ENCODE results near the gene CALY. TPM values are rescaled to one million over a fixed set of nuclear protein-coding genes. Genes with fewer than 3 reads are reported as not detected.
"Not testable (repeated sequence)": the region's sequence is repeated elsewhere in the genome, so short reads cannot be mapped to it uniquely, and the experiment has no call there.

Gene CALY
- total RNA-seq, 1 donor from 2014 or later: not detected

GRCh38 chr10:133334503-133335245, 2.0 kb downstream of the CALY start:
- no peak for DNase-seq (ENCODE audit: extremely low read depth, low read depth, low spot score)

- no peak for DNase-seq (ENCODE audit: extremely low read depth, low read depth, low spot score)
Observed at GRCh38 chr10:133332936-133333699, 3.6 kb downstream of the CALY start.

- peak; percentile 45 for DNase-seq (ENCODE audit: extremely low read depth, low read depth, low spot score)
Observed at GRCh38 chr10:133329491-133330202, 7.0 kb downstream of the CALY start.

GRCh38 chr10:133328358-133329343, 8.0 kb downstream of the CALY start:
- no peak for DNase-seq (ENCODE audit: extremely low read depth, low read depth, low spot score)

- DNase-seq (ENCODE audit: extremely low read depth, low read depth, low spot score): no peak
Observed at GRCh38 chr10:133327651-133328357, 8.9 kb downstream of the CALY start.

- DNase-seq (ENCODE audit: extremely low read depth, low read depth, low spot score): no peak
Observed at GRCh38 chr10:133326745-133327650, 9.7 kb downstream of the CALY start.

GRCh38 chr10:133326223-133326551, 10.5 kb downstream of the CALY start:
- DNase-seq (ENCODE audit: extremely low read depth, low read depth, low spot score): no peak

- no peak for DNase-seq (ENCODE audit: extremely low read depth, low read depth, low spot score)
Observed at GRCh38 chr10:133325440-133326222, 11.1 kb downstream of the CALY start.

GRCh38 chr10:133324857-133325260, 11.8 kb downstream of the CALY start:
- no peak for DNase-seq (ENCODE audit: extremely low read depth, low read depth, low spot score)

GRCh38 chr10:133324198-133324792, 12.4 kb downstream of the CALY start:
- DNase-seq (ENCODE audit: extremely low read depth, low read depth, low spot score): no peak

GRCh38 chr10:133322064-133322709, 14.5 kb downstream of the CALY start:
- not testable (repeated sequence) for DNase-seq (ENCODE audit: extremely low read depth, low read depth, low spot score)

- DNase-seq (ENCODE audit: extremely low read depth, low read depth, low spot score): not testable (repeated sequence)
Observed at GRCh38 chr10:133320852-133321422, 15.8 kb downstream of the CALY start.

GRCh38 chr10:133318494-133319127, 18.1 kb downstream of the CALY start:
- no peak for DNase-seq (ENCODE audit: extremely low read depth, low read depth, low spot score)

- no peak for DNase-seq (ENCODE audit: extremely low read depth, low read depth, low spot score)
Observed at GRCh38 chr10:133316732-133317131, 20.0 kb downstream of the CALY start.

GRCh38 chr10:133316266-133316665, 20.4 kb downstream of the CALY start:
- DNase-seq (ENCODE audit: extremely low read depth, low read depth, low spot score): no peak

GRCh38 chr10:133315847-133316246, 20.8 kb downstream of the CALY start:
- DNase-seq (ENCODE audit: extremely low read depth, low read depth, low spot score): no peak

Data from glomerular endothelial cell (primary cell).